22Rv1 (cell line): Measurements from ENCODE around the gene KRTAP5-5.

Experiments
- CTCF ChIP-seq: fragments of 450-650 bp; IDR thresholded peaks from 2 replicates; pipeline ENCODE4 v1.5.1; 2017; ENCODE audit warnings: mild to moderate bottlenecking
- ZFX ChIP-seq: fragments of 450-650 bp; IDR thresholded peaks from 2 replicates; pipeline ENCODE4 v1.6.1; 2017; ENCODE audit warnings: antibody characterized with exemption, borderline replicate concordance

- TF ChIP-seq CTCF (no peak), ZFX (no peak)
These were observed 10.1 kb downstream of the KRTAP5-5 start for GRCh38 chr11:1639666-1640065.
